Measurements from ENCODE around the gene RNF144B. TPM values are rescaled to one million over a fixed set of nuclear protein-coding genes. Genes with fewer than 3 reads are reported as not detected.

Gene RNF144B
- total and polyA plus RNA-seq, 2 of the 13 experiments (the other 11 are each of a cell fraction or from before 2014, with no cell fraction given), result 1.8 to 4.3 TPM

DNA sequence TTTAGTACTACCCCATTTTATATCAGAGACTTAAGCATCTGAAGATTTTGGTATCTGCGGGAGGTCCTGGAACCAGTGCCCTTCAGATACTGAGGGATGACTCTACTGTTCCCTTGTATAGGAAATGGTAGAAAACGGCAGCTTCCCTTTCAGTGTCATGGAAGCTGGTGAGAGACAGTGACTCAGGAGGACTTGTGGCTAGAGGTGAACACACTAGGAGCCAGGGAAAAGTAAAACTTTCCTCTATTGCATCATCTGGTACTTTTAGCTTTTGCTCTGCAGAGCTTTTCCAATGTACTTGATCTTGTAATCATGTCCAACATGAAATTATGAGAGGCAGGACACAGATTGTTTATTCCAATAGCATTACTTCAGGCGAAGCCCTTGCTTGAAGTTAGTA is 45.0 kb downstream of the RNF144B start:
- WGBS (ENCODE audit: low lambda C conversion rate), result 93% methylated on average over 3 of the region's 3 CpGs
- ATAC-seq (no peak), DNase-seq (ENCODE audit: low spot score) (no peak), FAIRE-seq (no peak)
- POLR2A ChIA-PET, result no interaction called here
- no peak overlapping the region for H2AFZ ChIP-seq (ENCODE audit: low read length)
- intact Hi-C loops (cut with micrococcal nuclease; ENCODE audit: unreplicated experiment) (no loop called here), in situ Hi-C loops (cut with HindIII; ENCODE audit: extremely low pct_ligation_motif_present, low pct_unique_long_range_greater_than_20kb) (no loop called here)
- H4K20me1 ChIP-seq (ENCODE audit: insufficient read depth, low read length), result no peaks in the 10 kb centered on the region
- CTCF ChIA-PET (ENCODE audit: low intra/inter-chr PET ratio, low total read pairs), result no interaction called here
- BruUV-seq (replicated peaks), result no TSS peak
- no peaks in the 10 kb centered on the region; a peak in 1 of 5 replicates for H3K36me3 ChIP-seq (replicated peaks in 1 of 2; ENCODE audit: control insufficient read depth in 1 of 2, insufficient read depth in 2 of 2, low read length in 2 of 2)
- H3K79me2 ChIP-seq (ENCODE audit: insufficient read depth, low read length), result no peaks in the 10 kb centered on the region
- no peak overlapping the region for H3K27ac ChIP-seq (ENCODE audit: extremely low read length, insufficient read depth, low read length)
- TF ChIP-seq ATF7 (IDR thresholded peaks at IDR 0.05) (peak; percentile 60), ATF7 (CRISPR knock-in tag; IDR thresholded peaks at IDR 0.05) (no peak), CEBPG (CRISPR knock-in tag; IDR thresholded peaks at IDR 0.05) (0 out of 2 replicates have a peak, but pooled peaks have one; percentile 7), ZNF567 (CRISPR knock-in tag; IDR thresholded peaks at IDR 0.05; ENCODE audit: borderline replicate concordance) (no peak), CEBPB (IDR thresholded peaks at IDR 0.05; ENCODE audit: borderline replicate concordance, low read depth, low read length) (peak; percentile 69; the same call in 1 of the 2 replicates), ELF3 (CRISPR knock-in tag; IDR thresholded peaks at IDR 0.05) (no peak), ZNF251 (CRISPR knock-in tag; IDR thresholded peaks at IDR 0.05) (no peak)
- TF ChIP-seq, protein P1, sequence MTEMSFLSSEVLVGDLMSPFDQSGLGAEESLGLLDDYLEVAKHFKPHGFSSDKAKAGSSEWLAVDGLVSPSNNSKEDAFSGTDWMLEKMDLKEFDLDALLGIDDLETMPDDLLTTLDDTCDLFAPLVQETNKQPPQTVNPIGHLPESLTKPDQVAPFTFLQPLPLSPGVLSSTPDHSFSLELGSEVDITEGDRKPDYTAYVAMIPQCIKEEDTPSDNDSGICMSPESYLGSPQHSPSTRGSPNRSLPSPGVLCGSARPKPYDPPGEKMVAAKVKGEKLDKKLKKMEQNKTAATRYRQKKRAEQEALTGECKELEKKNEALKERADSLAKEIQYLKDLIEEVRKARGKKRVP (CRISPR knock-in tag; IDR thresholded peaks at IDR 0.05), result 0 out of 4 replicates have a peak, but pooled peaks of 1 of the 2 experiments have one; percentile 31
- no peaks in the 10 kb centered on the region for H3K27me3 ChIP-seq (ENCODE audit: control insufficient read depth in 1 of 2, insufficient read depth in 2 of 2, low read length in 2 of 2)
- no peak overlapping the region for H3K9ac ChIP-seq (ENCODE audit: insufficient read depth, low read depth, low read length)
- no peak overlapping the region for H3K4me2 ChIP-seq (ENCODE audit: low read depth, low read length)
- peaks cover 2% of the 10 kb centered on the region for H3K4me1 ChIP-seq (ENCODE audit: insufficient read depth, low read length)
- H3K4me3 ChIP-seq (replicated peaks in 1 of 3; ENCODE audit: insufficient read depth in 1 of 3, low read depth in 2 of 3, low read length in 3 of 3), result no peak overlapping the region
- H3K9me3 ChIP-seq (ENCODE audit: low read length), result no peaks in the 10 kb centered on the region

DNA sequence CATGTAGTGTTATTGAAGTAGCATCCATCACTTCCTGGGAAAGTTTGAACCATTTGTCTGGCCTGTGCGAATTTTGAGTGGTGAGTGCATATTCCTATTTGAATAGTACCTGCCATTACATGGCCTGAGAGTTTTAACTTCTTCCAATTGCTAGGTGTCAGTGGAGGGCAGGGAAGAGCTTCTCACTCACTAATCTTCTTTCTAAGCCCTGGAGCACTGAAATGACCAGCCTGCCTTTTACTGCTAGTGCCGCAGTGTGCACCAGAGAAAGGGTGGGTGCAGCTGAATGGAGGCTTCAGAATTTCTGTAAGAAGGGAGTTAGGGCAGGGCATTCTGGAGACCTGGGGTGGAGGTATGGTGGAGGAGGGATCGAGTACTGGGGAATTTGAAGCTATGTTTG is 45.5 kb downstream of the RNF144B start:
- no peaks in the 10 kb centered on the region for H3K27me3 ChIP-seq (ENCODE audit: control insufficient read depth in 1 of 2, insufficient read depth in 2 of 2, low read length in 2 of 2)
- no peak overlapping the region for H3K9ac ChIP-seq (ENCODE audit: insufficient read depth, low read depth, low read length)
- no peaks in the 10 kb centered on the region for H3K9me3 ChIP-seq (ENCODE audit: low read length)
- POLR2A ChIA-PET, result no interaction called here
- BruUV-seq (replicated peaks), result no TSS peak
- H3K79me2 ChIP-seq (ENCODE audit: insufficient read depth, low read length), result no peaks in the 10 kb centered on the region
- in situ Hi-C loops (cut with HindIII; ENCODE audit: extremely low pct_ligation_motif_present, low pct_unique_long_range_greater_than_20kb) (no loop called here), intact Hi-C loops (cut with micrococcal nuclease; ENCODE audit: unreplicated experiment) (no loop called here)
- ATAC-seq, result no peak
- no peaks in the 10 kb centered on the region for H4K20me1 ChIP-seq (ENCODE audit: insufficient read depth, low read length)
- no peak overlapping the region for H3K27ac ChIP-seq (ENCODE audit: extremely low read length, insufficient read depth, low read length)
- CTCF ChIA-PET (ENCODE audit: low intra/inter-chr PET ratio, low total read pairs), result no interaction called here
- no peak overlapping the region for H3K4me2 ChIP-seq (ENCODE audit: low read depth, low read length)
- FAIRE-seq, result no peak
- no peaks in the 10 kb centered on the region; a peak in 1 of 5 replicates for H3K36me3 ChIP-seq (replicated peaks in 1 of 2; ENCODE audit: control insufficient read depth in 1 of 2, insufficient read depth in 2 of 2, low read length in 2 of 2)
- no peak for DNase-seq (ENCODE audit: low spot score)
- no peak overlapping the region for H3K4me3 ChIP-seq (replicated peaks in 1 of 3; ENCODE audit: insufficient read depth in 1 of 3, low read depth in 2 of 3, low read length in 3 of 3)
- H3K4me1 ChIP-seq (ENCODE audit: insufficient read depth, low read length), result no peaks in the 10 kb centered on the region
- H2AFZ ChIP-seq (ENCODE audit: low read length), result no peak overlapping the region
- no peak for TF ChIP-seq MAZ (IDR thresholded peaks at IDR 0.05; ENCODE audit: borderline replicate concordance, low read depth, low read length)
- TF ChIP-seq MAZ (CRISPR knock-in tag; IDR thresholded peaks at IDR 0.05; ENCODE audit: low read depth), result no peak
- no peak for TF ChIP-seq ZMAT3 (CRISPR knock-in tag; conservative IDR thresholded peaks at IDR 0.05)
- no peak for TF ChIP-seq ZNF652 (CRISPR knock-in tag; IDR thresholded peaks at IDR 0.05; ENCODE audit: borderline replicate concordance, low read depth)
- no peak for TF ChIP-seq ZNF44 (CRISPR knock-in tag; IDR thresholded peaks at IDR 0.05)
- TF ChIP-seq RXRA (CRISPR knock-in tag; IDR thresholded peaks at IDR 0.05), result no peak
- no peak for TF ChIP-seq SOX6 (IDR thresholded peaks at IDR 0.05)
- TF ChIP-seq SOX6 (CRISPR knock-in tag; IDR thresholded peaks at IDR 0.05), result no peak
- TF ChIP-seq ZNF747 (CRISPR knock-in tag; IDR thresholded peaks at IDR 0.05; ENCODE audit: borderline replicate concordance), result no peak
- TF ChIP-seq ZNF251 (CRISPR knock-in tag; IDR thresholded peaks at IDR 0.05), result no peak
- no peak for TF ChIP-seq ZNF337 (CRISPR knock-in tag; IDR thresholded peaks at IDR 0.05; ENCODE audit: borderline replicate concordance, low read depth)
- TF ChIP-seq ZNF562 (CRISPR knock-in tag; IDR thresholded peaks at IDR 0.05; ENCODE audit: borderline replicate concordance), result no peak
- no peak for TF ChIP-seq BCL6 (CRISPR knock-in tag; IDR thresholded peaks at IDR 0.05)
- no peak for TF ChIP-seq SMAD1 (CRISPR knock-in tag; IDR thresholded peaks at IDR 0.05; ENCODE audit: borderline replicate concordance, low read depth)
- no peak for TF ChIP-seq RBFOX2 (IDR thresholded peaks at IDR 0.05; ENCODE audit: low read depth, low read length)
- WGBS (ENCODE audit: low lambda C conversion rate), result 61% methylated on average over 3 of the region's 3 CpGs
